Chondrocyte (in vitro differentiated cells): Measurements from ENCODE around the gene RBMS1. TPM values are rescaled to one million over a fixed set of nuclear protein-coding genes. Genes with fewer than 3 reads are reported as not detected.

Source experiments
- DNase-seq: peaks from one replicate; pipeline ENCODE4 v3.0.0; 2021; ENCODE audit warnings: mixed read lengths, low spot score
- H3K27ac Mint-ChIP-seq: one replicate; pipeline ENCODE4 v1.8.0; 2021; ENCODE audit warnings: mild to moderate bottlenecking, moderate library complexity, mixed read lengths; ENCODE audit not compliant: unreplicated experiment
- H3K27me3 Mint-ChIP-seq: 2 replicates; pipeline ENCODE4 v1.8.0; 2021; ENCODE audit warnings: low read depth, mixed read lengths
- H3K36me3 Mint-ChIP-seq: 2 replicates; pipeline ENCODE4 v1.8.0; 2021; ENCODE audit warnings: low read depth, mixed read lengths
- H3K4me1 Mint-ChIP-seq: 2 replicates; pipeline ENCODE4 v1.8.0; 2021; ENCODE audit warnings: low read depth, mild to moderate bottlenecking, mixed read lengths
- H3K4me3 Mint-ChIP-seq: one replicate; pipeline ENCODE4 v1.8.0; 2021; ENCODE audit warnings: mild to moderate bottlenecking, moderate library complexity, mixed read lengths; ENCODE audit not compliant: unreplicated experiment
- H3K9me3 Mint-ChIP-seq: 2 replicates; pipeline ENCODE4 v1.8.0; 2021; ENCODE audit warnings: low read depth, mixed read lengths
- total RNA-seq: library from RNA; stranded (reverse); gene quantifications from 3 replicates; pipeline ENCODE4 v1.2.1, GENCODE V29; 2021
- TF ChIP-seq, protein P1 (sequence below): fragments of 200-600 bp; sonication (generic); IDR thresholded peaks from 2 replicates; pipeline ENCODE4 v1.5.0; 2021; ENCODE audit warnings: antibody characterized with exemption, mild to moderate bottlenecking, moderate library complexity

RBMS1 gene
- total RNA-seq, 1 donor from 2014 or later = 133 TPM

GRCh38 chr2:160256507-160256906 lies 237.1 kb downstream of the RBMS1 start:
- DNase-seq = no peak
- H3K4me1 Mint-ChIP-seq = peaks cover 71% of the 10 kb centered on the region
- H3K27ac Mint-ChIP-seq = peak overlapping the region; percentile 28
- TF ChIP-seq, protein P1, sequence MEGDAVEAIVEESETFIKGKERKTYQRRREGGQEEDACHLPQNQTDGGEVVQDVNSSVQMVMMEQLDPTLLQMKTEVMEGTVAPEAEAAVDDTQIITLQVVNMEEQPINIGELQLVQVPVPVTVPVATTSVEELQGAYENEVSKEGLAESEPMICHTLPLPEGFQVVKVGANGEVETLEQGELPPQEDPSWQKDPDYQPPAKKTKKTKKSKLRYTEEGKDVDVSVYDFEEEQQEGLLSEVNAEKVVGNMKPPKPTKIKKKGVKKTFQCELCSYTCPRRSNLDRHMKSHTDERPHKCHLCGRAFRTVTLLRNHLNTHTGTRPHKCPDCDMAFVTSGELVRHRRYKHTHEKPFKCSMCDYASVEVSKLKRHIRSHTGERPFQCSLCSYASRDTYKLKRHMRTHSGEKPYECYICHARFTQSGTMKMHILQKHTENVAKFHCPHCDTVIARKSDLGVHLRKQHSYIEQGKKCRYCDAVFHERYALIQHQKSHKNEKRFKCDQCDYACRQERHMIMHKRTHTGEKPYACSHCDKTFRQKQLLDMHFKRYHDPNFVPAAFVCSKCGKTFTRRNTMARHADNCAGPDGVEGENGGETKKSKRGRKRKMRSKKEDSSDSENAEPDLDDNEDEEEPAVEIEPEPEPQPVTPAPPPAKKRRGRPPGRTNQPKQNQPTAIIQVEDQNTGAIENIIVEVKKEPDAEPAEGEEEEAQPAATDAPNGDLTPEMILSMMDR = no peak
- H3K27me3 Mint-ChIP-seq = no peaks in the 10 kb centered on the region
- H3K9me3 Mint-ChIP-seq = peaks cover 9% of the 10 kb centered on the region
- no peak overlapping the region for H3K4me3 Mint-ChIP-seq
- H3K36me3 Mint-ChIP-seq = no peaks in the 10 kb centered on the region

GRCh38 chr2:160255408-160255807 lies 238.2 kb downstream of the RBMS1 start:
- no peak for DNase-seq
- TF ChIP-seq, protein P1 = no peak
- Mint-ChIP-seq H3K36me3 (no peaks in the 10 kb centered on the region), H3K4me1 (peaks cover 77% of the 10 kb centered on the region), H3K4me3 (no peak overlapping the region), H3K27me3 (no peaks in the 10 kb centered on the region), H3K27ac (peak overlapping the region; percentile 13), H3K9me3 (peaks cover 9% of the 10 kb centered on the region)

DNA sequence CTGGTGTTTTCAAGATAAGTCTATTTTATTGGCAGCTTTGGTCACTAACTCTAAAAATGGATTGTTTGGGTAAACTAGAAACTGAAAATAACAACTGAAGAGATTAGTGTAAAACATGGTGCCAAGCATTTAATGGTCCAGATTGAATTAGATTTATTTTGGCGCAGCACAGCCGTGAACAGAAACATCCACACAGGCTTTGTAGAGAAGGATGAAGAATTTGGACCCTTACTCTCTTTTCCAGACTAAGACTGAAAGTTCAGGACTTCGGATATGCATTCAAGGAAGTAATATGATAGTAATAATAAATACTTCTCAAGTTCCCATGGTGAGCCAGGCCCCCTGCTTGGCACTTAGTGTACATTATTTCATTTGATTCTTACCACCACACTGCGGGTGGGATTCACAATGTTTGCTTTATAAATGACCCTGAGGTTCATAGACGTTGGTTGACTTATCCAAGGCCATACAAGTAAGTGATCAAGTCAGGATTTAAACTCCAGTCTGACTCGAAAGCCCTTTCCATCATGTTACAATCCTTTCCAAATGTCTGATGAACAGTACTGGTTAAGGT lies 239.3 kb downstream of the RBMS1 start:
- Mint-ChIP-seq H3K4me3 (no peak overlapping the region), H3K36me3 (no peaks in the 10 kb centered on the region), H3K9me3 (peaks cover 7% of the 10 kb centered on the region), H3K27ac (peak overlapping the region; percentile 53), H3K4me1 (peaks cover 77% of the 10 kb centered on the region), H3K27me3 (no peaks in the 10 kb centered on the region)
- no peak for DNase-seq
- TF ChIP-seq, protein P1 = no peak

- Mint-ChIP-seq H3K27ac (peak overlapping the region; percentile 53), H3K4me3 (peak overlapping the region; percentile 47), H3K4me1 (peaks cover 81% of the 10 kb centered on the region), H3K27me3 (no peaks in the 10 kb centered on the region), H3K36me3 (no peaks in the 10 kb centered on the region), H3K9me3 (peaks cover 7% of the 10 kb centered on the region)
- TF ChIP-seq, protein P1 = no peak
- DNase-seq = no peak
Measured at GRCh38 chr2:160253440-160254188, 240.0 kb downstream of the RBMS1 start.

DNA sequence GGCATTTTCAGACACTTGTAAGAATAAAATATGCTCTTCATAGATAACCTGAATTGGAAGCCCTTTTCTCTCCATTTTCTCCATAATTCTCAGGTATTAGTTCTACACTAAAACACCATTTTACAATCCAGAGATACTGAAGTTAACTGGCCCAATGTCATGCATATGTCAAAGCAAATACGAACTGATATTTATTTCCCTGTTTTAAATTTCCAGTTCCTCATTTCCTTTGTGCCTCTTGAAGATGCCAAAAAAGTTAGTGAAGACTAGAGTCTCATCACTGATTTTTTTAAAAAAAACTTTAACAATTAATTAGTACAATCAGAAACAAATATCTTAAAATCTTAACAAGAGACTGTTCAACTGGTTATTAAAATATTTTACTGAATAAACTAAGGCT lies 240.7 kb downstream of the RBMS1 start:
- Mint-ChIP-seq H3K27me3 (no peaks in the 10 kb centered on the region), H3K4me3 (peak overlapping the region; percentile 47), H3K9me3 (peaks cover 7% of the 10 kb centered on the region), H3K36me3 (no peaks in the 10 kb centered on the region), H3K4me1 (peaks cover 75% of the 10 kb centered on the region), H3K27ac (peak overlapping the region; percentile 38)
- TF ChIP-seq, protein P1 = no peak
- no peak for DNase-seq
